Measurements from ENCODE around the gene CST2.
"Not testable (repeated sequence)": the region's sequence is repeated elsewhere in the genome, so short reads cannot be mapped to it uniquely, and the experiment has no call there.

Gene CST2

GRCh38 chr20:23800865-23801264 lies 25.7 kb downstream of the CST2 start:
- DNase-seq, result no peak

DNA sequence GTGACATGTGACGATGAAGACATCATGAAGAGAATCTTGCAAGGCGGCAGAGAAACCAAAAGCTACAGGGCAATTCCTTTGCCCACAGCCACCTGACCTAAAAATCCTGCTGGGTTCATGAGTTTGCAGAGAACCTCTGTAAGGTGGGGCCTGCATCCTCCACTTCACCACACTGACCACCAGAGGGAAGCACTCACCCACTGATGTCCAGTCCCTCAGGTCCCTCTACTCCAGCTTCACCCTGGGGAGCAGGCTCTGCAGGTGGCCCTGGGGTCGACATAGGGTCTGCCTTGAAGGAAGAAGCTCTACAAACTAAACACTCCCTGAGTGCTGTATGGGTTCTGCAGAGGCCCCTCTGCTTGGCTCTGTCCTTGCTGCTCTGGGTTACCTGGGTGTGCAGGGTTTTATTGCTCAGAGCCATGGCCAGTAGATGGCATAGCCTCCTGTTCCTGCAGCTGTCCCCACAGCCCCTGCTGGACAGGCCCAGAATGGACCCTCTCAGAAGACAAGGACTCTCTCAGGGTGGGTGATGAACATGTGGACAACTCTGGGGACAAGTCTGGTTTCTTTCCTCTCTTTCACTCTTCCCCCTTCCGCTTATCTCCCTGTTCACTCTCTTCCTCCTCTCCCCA lies 27.2 kb downstream of the CST2 start:
- peak; percentile 33 to 51 for DNase-seq

DNA sequence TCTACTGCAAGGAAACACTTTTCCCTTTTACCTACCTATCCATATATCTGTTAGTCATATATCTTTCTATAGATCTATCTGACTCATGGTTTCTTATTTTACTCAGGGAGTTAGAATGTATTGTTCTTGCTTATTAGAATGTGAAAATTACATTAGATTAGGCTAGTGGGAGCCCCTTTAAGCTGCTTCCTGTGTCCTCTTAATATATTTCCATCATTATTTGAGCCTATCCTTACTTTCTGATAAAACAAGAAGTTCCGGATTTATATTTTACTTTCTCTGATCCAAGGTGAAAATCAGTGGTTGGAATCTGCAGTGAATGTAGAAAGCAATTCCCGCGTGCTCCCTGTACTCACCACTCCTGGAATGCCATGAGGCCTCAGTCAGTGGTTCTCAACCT lies 31.0 kb downstream of the CST2 start:
- DNase-seq, result no peak

DNA sequence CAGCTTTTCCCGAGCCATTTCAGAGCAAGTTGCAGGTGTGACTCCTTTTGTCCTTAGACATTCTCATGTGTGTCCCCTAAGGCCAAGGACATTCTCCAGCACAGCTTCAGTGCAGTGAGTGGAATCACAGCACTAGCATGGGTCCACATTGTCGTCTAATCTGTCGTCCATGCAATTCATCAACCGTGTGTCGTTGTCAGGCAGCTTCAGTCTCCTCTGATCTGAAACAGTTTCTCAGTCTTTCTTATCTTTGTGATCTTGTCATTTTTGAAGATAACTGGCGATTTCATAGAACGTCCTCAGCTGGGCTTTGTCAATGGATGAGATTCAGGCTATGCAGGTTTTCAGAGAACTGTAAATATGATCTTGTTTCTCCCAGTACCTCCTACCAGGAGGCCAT lies 31.7 kb downstream of the CST2 start:
- DNase-seq, result no peak

DNA sequence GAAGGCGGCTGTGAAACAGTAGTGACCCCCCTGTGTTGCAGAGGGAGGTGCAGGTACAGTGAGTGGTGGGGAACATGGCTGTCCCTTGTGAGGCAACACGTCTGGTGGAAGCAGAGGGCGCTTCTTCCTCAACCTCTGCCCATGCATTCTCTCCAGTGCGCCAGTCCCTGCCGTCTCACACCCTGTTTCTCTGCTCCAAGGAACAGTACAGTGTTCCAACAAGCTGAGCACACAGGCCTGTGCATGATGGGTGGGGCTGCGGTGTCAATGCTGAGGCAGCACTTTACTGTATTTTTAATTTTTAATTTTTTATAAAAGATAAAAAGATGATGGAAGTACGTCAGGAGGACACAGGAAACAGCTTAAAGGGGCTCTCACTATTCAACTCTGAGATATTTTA lies 32.5 kb downstream of the CST2 start:
- no peak for DNase-seq

DNA sequence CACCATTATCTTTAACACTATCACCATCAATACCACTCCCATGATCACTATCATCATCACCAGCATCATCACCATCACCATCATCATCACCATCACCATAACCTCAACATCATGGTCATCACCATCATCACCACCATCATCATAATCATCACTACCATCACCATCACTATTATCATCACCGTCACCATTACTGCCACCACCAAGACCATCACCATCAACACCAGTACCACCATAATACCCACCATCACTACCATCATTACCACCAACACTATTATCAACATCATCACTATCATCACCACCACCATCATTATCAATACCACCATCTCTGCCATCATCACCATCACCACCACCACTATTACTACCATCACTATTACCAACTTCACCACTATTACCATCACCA lies 43.1 kb downstream of the CST2 start:
- DNase-seq, result no peak

DNA sequence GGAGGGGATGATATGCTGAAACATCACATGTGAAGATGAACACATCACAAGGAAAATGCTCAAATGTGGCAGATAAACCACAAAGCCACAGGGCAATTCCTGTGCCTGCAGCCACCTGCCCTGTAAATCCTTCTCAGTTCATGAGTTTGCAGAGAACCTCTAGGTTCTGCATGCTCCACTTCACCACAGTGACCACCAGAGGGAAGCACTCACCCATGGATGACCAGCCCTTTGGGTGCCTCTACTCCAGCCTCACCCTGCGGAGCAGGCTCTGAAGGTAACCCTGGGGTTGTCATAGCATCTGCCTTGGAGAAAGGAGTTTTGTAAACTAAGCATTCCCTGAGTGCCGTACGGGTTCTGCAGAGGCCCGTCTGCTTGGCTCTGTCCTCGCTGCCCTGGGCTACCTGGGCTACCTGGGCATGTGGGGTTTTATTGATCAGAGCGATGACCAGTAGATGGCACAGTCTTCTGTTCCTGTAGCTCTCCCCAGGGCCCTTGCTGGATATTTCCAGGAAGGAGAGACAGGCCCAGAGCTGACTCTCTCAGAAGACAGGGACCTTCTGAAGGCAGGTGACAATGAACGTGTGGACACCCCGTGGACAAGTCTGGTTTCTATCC lies 44.1 kb downstream of the CST2 start:
- peak; percentile 26 to 37 for DNase-seq

GRCh38 chr20:23778676-23779075 lies 47.9 kb downstream of the CST2 start:
- not testable (repeated sequence) for DNase-seq

- not testable (repeated sequence) for DNase-seq
These were observed 49.1 kb downstream of the CST2 start for GRCh38 chr20:23777380-23777779.

- DNase-seq, result no peak
These were observed 50.3 kb downstream of the CST2 start for GRCh38 chr20:23776067-23776771.

DNA sequence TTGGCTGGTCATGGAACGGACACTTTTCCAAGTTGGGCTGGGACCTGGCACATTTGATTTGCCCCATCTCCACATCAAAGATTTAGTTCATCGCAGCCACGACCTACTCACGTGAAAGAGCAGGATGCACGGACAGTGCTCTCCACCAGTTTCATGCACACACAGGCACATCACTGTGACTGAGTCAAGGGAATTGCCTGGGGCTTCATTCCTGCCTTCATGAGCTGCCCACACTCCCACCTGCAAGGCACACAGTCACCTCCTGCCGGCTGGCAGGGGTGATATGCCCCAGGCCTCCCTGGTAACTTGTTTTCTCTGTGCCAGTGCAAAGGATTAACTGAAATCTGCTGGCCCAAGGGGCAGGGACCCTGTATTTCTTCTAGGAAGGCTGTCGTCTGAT lies 52.4 kb downstream of the CST2 start:
- no peak for DNase-seq

Measured in activated CD4-positive, alpha-beta T cell treated with anti-CD3 and anti-CD28 coated beads, Interleukin-2, amount 50 U/mL, for 48 hours (primary cell).